IMR-90 (cell line): ENCODE results near the gene NR5A2.

Experiments used
- CEBPB ChIP-seq: IDR thresholded peaks from 2 replicates; pipeline ENCODE4 v1.6.1; 2012; ENCODE audit warnings: low read depth, low read length, improper control_type of control experiment
- MAZ ChIP-seq: IDR thresholded peaks from 2 replicates; pipeline ENCODE4 v1.6.1; 2012; ENCODE audit warnings: low read depth, mild to moderate bottlenecking, low read length, improper control_type of control experiment, moderate library complexity, borderline replicate concordance
- MXI1 ChIP-seq: IDR thresholded peaks from 2 replicates; pipeline ENCODE4 v1.6.1; 2012; ENCODE audit warnings: low read depth, mild to moderate bottlenecking, low read length, moderate library complexity, borderline replicate concordance
- POLR2A ChIP-seq: IDR thresholded peaks from 2 replicates; pipeline ENCODE4 v1.6.1; 2012; ENCODE audit warnings: mild to moderate bottlenecking, low read depth, low read length
- RAD21 ChIP-seq: IDR thresholded peaks from 2 replicates; pipeline ENCODE4 v1.6.1; 2012; ENCODE audit warnings: low read length, improper control_type of control experiment
- TF ChIP-seq, protein P1 (sequence below): conservative IDR thresholded peaks from 2 replicates; pipeline ENCODE4 v1.5.1; 2012; ENCODE audit warnings: mild to moderate bottlenecking, low read depth, low read length, improper control_type of control experiment

DNA sequence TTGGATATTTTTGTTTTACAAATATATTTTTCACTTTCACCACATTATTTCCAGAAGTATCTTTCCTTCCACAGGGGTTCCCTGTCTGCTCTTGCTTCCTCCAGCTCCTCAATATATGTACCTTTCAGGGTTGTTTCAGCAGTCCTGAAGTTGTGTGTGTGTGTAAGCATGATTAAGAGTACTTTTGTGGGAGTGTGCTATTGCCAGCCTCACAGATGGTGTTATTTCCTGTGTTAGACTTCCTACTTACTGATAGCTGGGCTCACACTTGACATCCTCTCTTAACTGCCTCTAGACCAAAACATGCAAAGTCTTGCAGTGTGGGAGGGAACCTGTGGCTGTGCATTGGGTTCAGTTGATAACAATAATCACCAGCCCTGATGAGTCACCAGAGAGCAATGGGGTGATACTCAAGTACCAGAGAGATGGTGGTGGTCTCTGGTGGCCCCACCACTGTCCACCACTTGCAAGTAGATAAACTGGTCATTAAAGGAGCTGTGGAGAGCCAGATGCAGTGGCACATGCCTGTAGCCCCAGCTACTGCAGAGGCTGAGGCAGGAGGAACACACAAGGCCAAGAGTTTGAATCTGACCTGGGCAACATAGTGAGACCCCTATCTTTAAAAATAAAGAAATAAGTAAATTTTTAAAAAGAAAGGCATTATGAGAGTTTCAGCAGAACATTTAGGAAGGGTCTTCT, 126.7 kb downstream of the NR5A2 start:
- TF ChIP-seq, protein P1, sequence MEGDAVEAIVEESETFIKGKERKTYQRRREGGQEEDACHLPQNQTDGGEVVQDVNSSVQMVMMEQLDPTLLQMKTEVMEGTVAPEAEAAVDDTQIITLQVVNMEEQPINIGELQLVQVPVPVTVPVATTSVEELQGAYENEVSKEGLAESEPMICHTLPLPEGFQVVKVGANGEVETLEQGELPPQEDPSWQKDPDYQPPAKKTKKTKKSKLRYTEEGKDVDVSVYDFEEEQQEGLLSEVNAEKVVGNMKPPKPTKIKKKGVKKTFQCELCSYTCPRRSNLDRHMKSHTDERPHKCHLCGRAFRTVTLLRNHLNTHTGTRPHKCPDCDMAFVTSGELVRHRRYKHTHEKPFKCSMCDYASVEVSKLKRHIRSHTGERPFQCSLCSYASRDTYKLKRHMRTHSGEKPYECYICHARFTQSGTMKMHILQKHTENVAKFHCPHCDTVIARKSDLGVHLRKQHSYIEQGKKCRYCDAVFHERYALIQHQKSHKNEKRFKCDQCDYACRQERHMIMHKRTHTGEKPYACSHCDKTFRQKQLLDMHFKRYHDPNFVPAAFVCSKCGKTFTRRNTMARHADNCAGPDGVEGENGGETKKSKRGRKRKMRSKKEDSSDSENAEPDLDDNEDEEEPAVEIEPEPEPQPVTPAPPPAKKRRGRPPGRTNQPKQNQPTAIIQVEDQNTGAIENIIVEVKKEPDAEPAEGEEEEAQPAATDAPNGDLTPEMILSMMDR: no peak
- TF ChIP-seq POLR2A: no peak
- TF ChIP-seq CEBPB: no peak
- no peak for TF ChIP-seq MAZ
- no peak for TF ChIP-seq RAD21
- TF ChIP-seq MXI1: no peak
